M059J (cell line): ENCODE measurements around the gene ARFGEF3. TPM values are rescaled to one million over a fixed set of nuclear protein-coding genes. Genes with fewer than 3 reads are reported as not detected.
A peak's percentile ranks its signal among the peaks of the same experiment; 100 is the strongest.
"Not testable (repeated sequence)": the region's sequence is repeated elsewhere in the genome, so short reads cannot be mapped to it uniquely, and the experiment has no call there.

ENCODE experiments used
- DNase-seq: peaks from one replicate; pipeline ENCODE4 v3.0.0-alpha.2; 2012; ENCODE audit warnings: low read depth
- total RNA-seq: library from RNA; depleted of rRNA; stranded (reverse); fragments of >200 nt; shearing (Covaris generic); gene quantifications from 2 replicates; pipeline ENCODE4 v1.2.3, GENCODE V29; 2014; rRNA removed

Gene ARFGEF3
- total RNA-seq = 2.2 and 2.9 TPM in 2 replicates

- DNase-seq = peak; percentile 66
Measured at GRCh38 chr6:138161338-138162110, at the start of gene ARFGEF3. Gene ARFGEF3 (plus strand): TSS chr6:138161939. CDS start chr6:138162087, 148 bp downstream.

GRCh38 chr6:138113588-138114210 lies 48.0 kb upstream of the ARFGEF3 start:
- DNase-seq = no peak

- no peak for DNase-seq
Measured at GRCh38 chr6:138115201-138115600, 46.5 kb upstream of the ARFGEF3 start.

- DNase-seq = peak; percentile 74
Measured at GRCh38 chr6:138115877-138116660, 45.7 kb upstream of the ARFGEF3 start.

- no peak for DNase-seq
Measured at GRCh38 chr6:138116661-138116999, 45.1 kb upstream of the ARFGEF3 start.

- no peak for DNase-seq
Measured at GRCh38 chr6:138117376-138117914, 44.3 kb upstream of the ARFGEF3 start.

- DNase-seq = not testable (repeated sequence)
Measured at GRCh38 chr6:138119229-138119628, 42.5 kb upstream of the ARFGEF3 start.

- no peak for DNase-seq
Measured at GRCh38 chr6:138119976-138120375, 41.8 kb upstream of the ARFGEF3 start.

- no peak for DNase-seq
Measured at GRCh38 chr6:138124096-138124495, 37.6 kb upstream of the ARFGEF3 start.

GRCh38 chr6:138128096-138128495 lies 33.6 kb upstream of the ARFGEF3 start:
- DNase-seq = no peak

- peak; percentile 37 for DNase-seq
Measured at GRCh38 chr6:138129190-138129589, 32.5 kb upstream of the ARFGEF3 start.

- DNase-seq = no peak
Measured at GRCh38 chr6:138142806-138143205, 18.9 kb upstream of the ARFGEF3 start.

GRCh38 chr6:138145402-138145801 lies 16.3 kb upstream of the ARFGEF3 start:
- no peak for DNase-seq

- DNase-seq = no peak
Measured at GRCh38 chr6:138146544-138146943, 15.2 kb upstream of the ARFGEF3 start.

GRCh38 chr6:138155443-138155842 lies 6.3 kb upstream of the ARFGEF3 start:
- DNase-seq = no peak

- peak; percentile 21 for DNase-seq
Measured at GRCh38 chr6:138157986-138158638, 3.6 kb upstream of the ARFGEF3 start.

- no peak for DNase-seq
Measured at GRCh38 chr6:138159246-138159645, 2.5 kb upstream of the ARFGEF3 start.

GRCh38 chr6:138160329-138161087 lies 1.2 kb upstream of the ARFGEF3 start:
- DNase-seq = no peak

- DNase-seq = no peak
Measured at GRCh38 chr6:138161088-138161337, 726 bp upstream of the ARFGEF3 start.

- peak; percentile 42 for DNase-seq
Measured at GRCh38 chr6:138162111-138162954, 594 bp downstream of the ARFGEF3 start.
